Measurements from ENCODE around the gene OSER1.

GRCh38 chr20:44221368-44221954 lies 10.9 kb upstream of the OSER1 start:
- TF ChIP-seq CTCF (IDR thresholded peaks at IDR 0.05) (no peak), POLR2A (IDR thresholded peaks at IDR 0.05) (no peak)

Measured in gastroesophageal sphincter (tissue), 3 donors.